HG03280 (cell line): Measurements from ENCODE around the gene AIG1.

Experiments
- ATAC-seq: cut with Tn5 transposase; IDR thresholded peaks from one replicate; pipeline ENCODE4 v1.9.1; 2021; ENCODE audit warnings: mild to moderate bottlenecking, moderate library complexity; ENCODE audit not compliant: unreplicated experiment

AIG1 gene

GRCh38 chr6:143261899-143262436, 201.3 kb downstream of the AIG1 start:
- no peak for ATAC-seq

- ATAC-seq, result no peak
Observed at GRCh38 chr6:143262859-143263258, 202.2 kb downstream of the AIG1 start.

GRCh38 chr6:143264379-143264778, 203.7 kb downstream of the AIG1 start:
- ATAC-seq, result no peak

GRCh38 chr6:143264986-143265764, 204.5 kb downstream of the AIG1 start:
- ATAC-seq, result no peak

- ATAC-seq, result no peak
Observed at GRCh38 chr6:143267760-143268159, 207.1 kb downstream of the AIG1 start.

GRCh38 chr6:143268439-143268838, 207.8 kb downstream of the AIG1 start:
- no peak for ATAC-seq

- no peak for ATAC-seq
Observed at GRCh38 chr6:143270026-143270425, 209.3 kb downstream of the AIG1 start.

GRCh38 chr6:143271024-143271423, 210.3 kb downstream of the AIG1 start:
- ATAC-seq, result no peak

GRCh38 chr6:143276436-143276835, 215.7 kb downstream of the AIG1 start:
- peak; percentile 99 for ATAC-seq

GRCh38 chr6:143279385-143279784, 218.7 kb downstream of the AIG1 start:
- no peak for ATAC-seq

- ATAC-seq, result no peak
Observed at GRCh38 chr6:143283887-143284645, 223.4 kb downstream of the AIG1 start.

GRCh38 chr6:143286251-143286795, 225.6 kb downstream of the AIG1 start:
- no peak for ATAC-seq

GRCh38 chr6:143288923-143289322, 228.2 kb downstream of the AIG1 start:
- no peak for ATAC-seq

GRCh38 chr6:143290206-143290605, 229.5 kb downstream of the AIG1 start:
- ATAC-seq, result no peak

GRCh38 chr6:143293523-143293922, 232.8 kb downstream of the AIG1 start:
- no peak for ATAC-seq

GRCh38 chr6:143294265-143294860, 233.7 kb downstream of the AIG1 start:
- ATAC-seq, result no peak

GRCh38 chr6:143295932-143296331, 235.2 kb downstream of the AIG1 start:
- no peak for ATAC-seq

- ATAC-seq, result no peak
Observed at GRCh38 chr6:143298071-143298470, 237.4 kb downstream of the AIG1 start.

GRCh38 chr6:143299253-143300166, 238.8 kb downstream of the AIG1 start:
- peak; percentile 86 for ATAC-seq

GRCh38 chr6:143301188-143301587, 240.5 kb downstream of the AIG1 start:
- ATAC-seq, result no peak
